Suppressor macrophage (primary cell): ENCODE measurements around the gene MAP4K2.
A peak's percentile ranks its signal among the peaks of the same experiment; 100 is the strongest.

Experiments used
- DNase-seq, 4 experiments: peaks; one replicate each; pipeline ENCODE4 v3.0.0-alpha.2; 2020 to 2022

MAP4K2 gene

DNA sequence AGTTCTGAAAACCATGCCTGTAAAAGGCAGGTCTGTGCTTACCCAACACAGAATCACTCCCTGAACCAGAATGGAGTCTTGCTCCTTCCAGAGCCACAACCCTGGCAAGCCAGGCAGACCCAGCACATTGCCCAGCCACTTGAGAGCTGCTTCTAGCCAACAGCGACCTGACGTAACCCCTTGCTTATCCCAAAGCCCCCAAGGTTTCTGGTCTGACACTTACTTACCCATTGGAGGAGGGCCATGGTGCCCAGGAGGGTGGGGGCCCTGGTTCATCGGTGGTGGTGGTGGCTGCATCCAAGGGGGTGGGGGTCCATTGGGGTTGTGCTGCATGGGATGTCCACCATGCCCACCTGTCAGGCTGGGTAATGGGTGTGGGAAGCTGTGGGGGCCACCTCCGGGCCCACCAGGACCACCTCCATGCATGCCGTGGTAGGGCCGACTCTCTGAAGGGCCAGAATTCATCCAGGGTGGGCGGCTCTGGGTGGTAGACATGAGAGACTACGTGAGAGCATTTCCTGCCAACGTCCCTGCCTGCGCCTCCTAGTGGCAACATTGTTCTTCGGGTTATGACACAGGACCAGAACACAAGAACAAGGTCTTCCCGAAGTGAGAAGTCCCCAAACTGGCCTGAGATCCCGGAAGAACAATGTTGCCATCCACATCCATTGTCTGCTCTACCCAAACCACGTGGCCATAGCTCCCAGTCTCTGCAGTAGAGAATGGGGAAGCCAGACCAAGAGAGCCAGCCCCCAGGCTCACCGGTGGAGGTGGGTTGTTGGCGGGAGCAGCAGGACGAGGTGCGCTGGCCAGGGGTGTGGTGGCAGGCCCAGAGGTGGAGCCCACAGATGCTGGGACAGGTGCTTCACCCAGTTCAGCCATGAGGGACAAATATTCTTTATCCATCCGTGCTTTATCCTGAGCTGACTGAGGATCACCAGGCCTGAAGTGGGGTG, 35.4 kb downstream of the MAP4K2 start:
- peak; percentile 79 to 91 (median 84) for DNase-seq

DNA sequence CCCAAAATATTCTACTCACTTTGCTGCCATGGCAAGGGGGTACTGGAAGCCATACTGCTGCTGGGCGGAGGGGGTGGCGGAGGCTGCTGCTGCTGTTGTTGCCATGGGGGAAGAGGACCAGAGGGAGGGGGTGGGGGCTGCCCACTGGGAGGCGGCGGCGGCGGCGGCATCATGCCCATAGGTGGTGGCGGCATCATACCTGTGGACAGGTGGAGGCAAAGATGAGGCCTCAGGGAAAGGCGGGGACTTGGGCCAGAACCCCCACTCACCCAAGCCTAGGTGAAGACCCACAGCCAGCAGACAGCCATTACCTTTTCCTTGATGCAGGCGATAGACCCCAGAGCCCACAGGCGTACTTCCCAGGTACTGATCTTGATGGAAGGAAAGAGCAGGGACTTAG, 36.1 kb downstream of the MAP4K2 start:
- DNase-seq: no peak

DNA sequence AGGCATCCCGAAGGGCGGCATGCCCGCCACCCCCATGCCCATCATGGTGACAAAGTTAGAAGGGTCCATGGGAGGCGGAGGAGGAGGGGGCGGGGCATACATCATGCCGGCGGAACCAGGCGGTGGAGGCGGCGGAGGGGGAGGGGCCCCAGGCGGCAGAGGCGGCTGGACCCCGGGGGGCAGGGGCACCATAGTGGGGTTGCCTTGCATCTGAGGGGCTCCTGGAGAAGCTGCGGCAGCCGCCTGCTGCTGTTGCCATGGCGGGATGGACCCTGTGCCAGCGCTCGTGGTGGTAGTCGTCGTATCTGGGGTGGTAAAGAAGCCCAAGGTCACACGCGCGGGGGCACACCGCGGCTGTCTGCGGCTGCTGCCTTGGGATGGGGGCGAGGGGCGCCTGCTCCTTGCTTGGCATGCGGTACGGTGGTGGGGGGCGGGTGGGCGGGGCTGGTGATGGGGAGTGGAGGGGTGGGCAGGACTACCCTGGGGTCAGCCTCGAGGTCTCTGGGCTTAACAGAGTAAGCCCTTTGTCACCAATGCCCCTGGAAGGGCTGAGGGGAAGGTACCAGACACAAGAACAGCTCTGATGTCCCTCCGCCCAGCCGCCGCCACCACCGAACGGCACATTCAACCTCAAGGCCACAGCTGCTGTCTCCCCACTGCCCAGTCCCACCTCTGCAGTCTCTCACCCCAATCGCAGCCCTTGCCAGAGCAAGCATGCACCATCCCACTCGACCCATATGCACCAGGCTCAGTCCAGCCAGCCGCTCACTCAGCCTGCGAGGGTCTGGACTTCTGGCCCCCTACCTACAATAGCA, 37.0 kb downstream of the MAP4K2 start:
- DNase-seq: no peak

DNA sequence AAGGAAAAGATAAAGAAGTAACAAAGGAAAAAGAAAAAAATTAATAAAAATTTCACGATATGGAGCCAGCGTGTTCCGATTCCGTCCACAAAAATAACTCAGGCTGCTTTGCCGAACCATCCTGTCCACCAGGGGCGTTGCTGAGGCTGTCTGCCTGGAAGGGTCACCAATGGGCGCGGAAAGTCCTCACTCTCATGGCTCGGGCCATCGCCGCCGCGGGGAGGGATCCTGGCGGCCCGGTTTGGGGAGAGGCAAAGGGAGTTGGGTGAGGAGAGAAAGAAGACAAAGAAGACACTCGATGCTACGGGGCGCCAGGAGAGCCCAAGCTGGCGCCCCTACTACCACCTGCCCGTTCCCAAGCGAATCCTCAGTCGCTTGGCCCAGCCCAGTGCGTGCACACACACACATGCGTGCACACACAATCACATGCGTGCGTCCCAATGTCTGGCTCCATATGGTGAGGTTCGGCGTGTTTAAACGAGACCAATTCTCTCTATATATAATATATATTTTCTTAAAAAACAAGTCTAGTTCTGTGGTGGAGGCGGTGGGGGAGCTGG, 37.6 kb downstream of the MAP4K2 start:
- no peak for DNase-seq

DNA sequence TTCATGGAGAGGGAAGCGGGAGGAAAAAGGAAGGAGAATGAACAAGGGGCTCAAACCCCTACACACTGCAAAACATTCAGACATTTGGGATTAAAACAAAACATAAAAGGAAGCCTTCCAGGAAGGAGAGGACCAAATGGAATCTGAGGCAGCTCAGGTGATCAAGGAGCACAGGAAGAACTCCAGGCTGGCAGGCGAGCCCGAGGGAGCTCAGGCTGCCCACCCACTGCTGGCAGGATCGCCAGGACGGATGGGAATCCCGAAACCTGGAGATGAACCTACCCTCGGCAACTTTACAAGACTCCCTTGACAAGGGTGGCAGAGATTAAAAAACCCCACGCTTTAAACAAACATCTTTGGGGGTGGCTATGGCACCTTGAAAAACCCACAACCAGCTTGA, 38.3 kb downstream of the MAP4K2 start:
- DNase-seq: no peak

DNA sequence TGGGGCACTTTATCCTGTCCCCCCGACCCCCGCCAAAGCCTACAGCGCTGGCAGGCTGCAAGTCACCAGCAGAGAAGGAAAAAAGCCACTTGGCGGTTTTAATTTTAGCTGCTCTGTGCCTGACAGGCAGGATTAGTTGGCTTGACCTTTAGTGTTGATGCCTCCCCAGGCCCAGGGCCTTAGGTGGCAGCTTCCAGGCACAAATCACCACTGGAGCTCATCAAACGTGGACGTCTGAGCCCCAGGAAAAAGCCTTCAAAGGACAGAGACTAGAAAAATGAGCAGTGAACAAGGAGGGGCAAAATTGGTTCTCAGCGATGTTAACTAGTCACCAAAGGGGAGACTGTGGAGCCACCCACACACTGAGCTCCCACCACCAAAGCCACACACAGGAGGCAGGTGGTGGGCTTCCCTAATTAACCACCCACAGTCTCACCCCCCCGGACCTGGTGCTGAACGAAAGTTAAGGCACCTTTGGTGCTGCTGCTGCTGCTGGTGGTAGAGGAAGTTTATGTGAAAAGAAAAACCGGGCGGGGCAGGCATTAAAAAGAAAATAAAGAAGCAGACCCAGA, 38.9 kb downstream of the MAP4K2 start:
- no peak for DNase-seq

DNA sequence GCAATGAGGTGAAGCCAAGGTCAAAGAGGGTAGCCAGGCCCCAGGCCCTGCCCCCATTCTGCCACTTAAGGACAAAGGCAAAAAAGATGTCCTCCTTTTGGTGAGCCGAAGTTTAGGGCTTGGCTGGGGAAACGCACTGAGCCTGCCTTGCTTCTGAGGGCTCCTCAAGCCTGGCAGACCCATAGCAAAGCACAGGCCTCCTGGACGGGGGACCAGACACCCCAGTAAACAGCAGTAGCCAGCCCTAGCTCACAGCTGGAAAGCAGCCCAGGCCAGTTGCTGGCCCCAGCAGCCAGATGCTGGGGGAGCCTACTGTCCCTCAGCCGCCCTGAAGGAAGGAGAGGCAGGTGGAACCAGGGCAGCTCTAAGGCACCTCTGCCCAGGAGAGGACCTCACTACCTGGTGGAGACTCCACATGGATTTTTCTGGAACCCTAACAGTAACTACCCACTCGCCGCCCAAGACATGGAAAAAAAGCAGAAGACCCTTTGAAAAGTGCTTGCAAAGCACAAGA, 39.4 kb downstream of the MAP4K2 start:
- no peak for DNase-seq

DNA sequence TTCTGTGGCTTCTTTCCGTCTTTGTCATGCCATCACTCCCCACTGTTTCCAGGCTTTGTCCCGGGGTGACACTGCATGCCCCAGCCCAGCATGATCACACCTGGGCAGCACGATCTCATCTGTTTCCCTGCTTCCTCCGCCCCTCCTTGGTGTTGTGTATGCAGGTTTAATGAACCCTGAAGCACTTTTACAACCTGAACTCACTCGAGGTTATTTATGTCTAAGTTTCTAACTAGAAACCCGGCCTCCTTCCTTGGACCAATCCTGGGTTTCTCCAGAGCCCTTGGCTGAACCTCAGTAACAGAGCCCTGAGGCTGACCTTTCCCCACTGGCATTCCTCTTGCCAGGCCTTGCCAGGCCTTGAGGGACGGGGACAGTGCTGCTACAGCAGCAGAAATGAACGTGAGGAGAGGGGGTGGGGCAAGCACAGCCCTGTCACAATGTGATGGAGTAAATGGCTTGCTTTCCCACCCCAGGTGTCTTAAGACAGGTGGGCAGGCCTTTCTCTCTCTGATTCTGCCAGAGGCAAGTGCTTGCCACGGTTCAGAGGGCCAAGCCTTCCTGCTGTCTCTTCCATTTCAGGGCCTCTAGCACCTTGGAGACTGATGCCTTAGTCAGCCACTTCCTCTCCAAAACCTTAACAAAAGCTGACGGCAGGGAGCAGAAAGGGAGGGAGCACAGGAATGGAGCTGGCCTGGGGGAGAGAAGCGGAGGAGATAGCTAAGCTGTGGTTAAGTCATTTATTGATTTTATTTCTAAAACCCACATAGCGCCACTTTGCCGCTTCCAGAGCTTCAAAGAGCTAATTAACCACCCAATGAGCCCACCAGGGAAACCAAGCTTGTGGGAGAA, 40.1 kb downstream of the MAP4K2 start:
- no peak for DNase-seq

DNA sequence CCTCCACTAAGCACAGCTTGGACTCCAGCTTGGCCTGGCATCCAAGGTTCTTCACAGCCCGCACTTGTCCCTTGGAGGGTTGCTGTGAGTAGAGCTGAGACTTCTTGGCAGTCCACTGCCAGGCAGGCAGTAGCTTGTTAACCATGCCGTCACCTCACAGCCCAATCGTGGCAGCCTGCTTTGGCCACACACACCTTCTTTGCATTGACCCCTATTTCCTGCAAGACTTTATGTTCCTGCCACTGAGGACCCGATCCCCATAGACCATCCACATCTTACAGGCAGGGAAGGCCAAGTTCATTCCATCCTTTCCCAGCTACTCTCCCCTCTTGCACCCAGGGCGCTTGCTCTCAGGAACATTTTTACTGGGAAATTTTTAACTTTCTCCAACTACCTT, 40.7 kb downstream of the MAP4K2 start:
- DNase-seq: no peak

DNA sequence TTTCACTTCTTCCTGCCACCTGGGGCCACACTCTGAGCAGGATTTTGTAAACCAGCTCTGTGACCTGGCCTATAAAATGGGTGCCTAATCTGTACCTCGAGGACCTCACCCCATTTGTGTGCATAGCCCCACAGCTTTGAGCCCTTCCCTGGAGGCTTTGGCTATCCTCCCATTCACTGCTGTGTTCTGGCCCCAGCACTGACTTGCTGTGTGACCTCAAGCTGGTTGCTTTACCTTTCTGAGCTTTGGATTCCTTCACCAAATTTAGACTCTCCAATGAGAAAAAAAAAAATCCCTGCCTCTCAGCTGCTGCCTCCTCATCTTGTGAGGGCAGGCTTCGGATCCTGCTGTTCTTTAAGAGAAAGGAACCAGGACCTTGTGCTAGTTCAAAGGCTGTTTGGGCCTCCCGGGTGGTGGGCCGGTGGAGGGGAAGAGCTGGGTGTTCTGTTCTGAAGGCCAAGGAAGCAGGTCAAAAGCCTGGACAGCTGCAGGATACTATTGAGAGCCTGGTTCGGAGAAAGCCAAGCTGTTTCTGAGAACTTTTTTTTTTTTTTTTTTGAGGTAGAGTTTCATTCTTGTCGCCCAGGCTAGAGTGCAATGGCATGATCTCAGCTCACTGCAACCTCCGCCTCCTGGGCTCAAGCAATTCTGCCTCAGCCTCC, 42.1 kb downstream of the MAP4K2 start:
- DNase-seq: no peak

DNA sequence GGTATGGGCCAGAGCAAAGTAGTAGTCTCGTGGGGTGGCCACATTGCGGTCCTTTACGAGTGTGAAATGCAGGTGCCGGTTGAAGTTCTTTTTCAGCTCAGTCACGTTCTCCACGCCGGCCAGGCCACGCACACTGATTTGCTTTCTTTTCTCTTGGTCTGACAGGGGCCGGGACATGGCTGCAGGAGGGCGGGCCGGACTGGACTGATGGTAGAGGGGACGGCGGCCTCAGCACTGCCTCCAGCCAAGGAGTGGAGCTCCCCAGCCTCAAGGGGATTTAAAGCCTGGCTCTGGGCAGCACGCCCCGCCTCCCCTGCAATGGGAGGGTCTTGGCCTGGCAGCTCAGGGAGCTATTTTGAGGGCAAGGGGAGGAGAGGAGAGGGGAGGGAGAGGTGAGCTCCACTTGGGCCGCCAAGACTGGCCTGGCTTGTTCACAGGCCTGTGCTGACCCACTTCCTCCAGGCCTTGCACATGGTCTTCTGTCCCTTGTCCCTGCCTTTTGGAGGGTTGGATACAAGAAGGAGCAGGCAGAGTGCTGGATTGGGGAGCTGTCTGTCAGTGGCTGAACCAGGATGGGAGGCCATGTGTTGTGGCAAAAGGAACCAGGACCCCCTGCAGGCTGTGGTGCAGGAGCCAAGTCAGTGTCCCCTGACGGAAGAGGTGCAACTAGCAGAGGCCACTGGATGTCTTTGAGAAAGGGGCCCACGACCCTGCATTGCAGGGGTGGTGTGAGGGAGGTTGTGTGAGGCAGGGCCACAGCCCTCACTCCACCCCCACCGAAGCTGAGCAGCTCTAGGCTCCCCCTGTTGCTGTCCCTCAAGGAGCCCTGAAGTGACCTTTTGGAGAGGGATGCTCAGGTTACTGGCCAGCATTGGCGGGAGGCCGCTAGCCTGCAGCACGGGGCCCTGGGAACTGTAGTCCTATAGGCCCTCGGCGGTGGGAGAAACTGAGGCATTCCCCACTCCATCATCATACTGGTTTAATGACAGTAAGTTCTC, 43.0 kb downstream of the MAP4K2 start, which contains the start of gene PYGM:
PYGM (minus strand) TSS at position 253 of the 998 bp plus-strand sequence; CDS start at position 177, 76 bp downstream.
- DNase-seq: no peak

DNA sequence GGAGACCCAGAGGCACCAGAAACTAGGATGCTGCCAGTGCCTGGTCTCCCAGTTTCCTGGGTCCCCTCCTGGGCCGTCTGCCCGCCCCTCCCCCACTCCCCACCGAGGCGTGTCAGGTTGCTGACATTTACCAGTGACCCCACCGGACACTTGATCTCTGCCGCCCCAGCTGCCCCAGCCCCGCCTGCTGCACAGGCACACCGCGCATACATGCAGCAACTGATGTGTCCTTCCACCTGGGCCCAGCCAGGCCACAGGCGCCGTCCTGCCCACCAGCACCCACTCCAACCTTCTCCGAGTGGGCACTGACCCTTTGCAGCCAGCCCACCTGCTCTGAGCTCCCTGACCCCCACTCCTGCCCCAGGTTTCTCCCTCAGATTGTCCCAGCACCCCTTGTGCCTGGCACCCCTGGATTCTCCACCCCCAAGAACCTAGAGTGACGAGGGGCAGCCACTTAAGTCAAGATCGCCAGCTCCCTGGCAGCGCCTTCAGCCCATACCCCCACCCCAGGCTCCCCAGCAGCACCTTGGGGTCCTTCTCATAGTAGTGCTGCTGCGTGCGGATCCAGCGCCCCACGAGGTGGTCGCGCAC, 43.8 kb downstream of the MAP4K2 start:
- no peak for DNase-seq

DNA sequence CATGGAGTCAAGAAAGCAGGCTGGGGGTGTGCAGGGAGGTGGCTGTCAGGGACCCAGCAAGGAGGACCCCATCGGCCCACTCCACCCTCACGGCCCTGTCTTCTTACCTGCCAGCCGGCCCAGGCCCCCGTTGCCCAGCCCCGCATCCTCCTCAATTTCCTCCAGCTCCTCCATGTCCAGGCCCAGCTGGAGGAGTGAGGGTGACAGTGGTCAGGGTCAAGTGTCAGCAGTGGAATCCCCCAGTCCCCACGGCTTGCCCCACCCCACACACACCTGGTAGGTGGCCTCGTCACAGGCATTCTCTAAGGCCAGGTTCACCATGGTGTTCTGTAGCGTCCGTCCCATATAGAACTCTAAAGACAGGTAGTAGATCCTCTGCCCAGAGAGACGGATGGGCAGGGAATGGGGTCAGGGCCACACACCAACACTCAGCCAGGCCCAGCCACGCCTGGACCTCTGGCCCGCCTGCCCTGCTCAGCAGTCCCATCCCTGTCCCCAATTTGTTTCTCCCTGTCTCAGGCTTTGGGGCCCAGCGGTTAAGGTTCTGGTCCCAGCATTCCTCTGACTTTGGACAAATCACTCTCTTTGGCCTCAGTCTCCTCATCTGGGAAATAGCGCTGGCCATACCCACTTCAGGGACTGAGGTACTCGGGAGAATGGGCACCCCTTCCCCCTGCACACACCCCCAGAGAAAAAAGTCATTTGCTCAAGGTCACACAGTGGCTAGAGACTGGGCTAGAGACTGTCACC, 44.5 kb downstream of the MAP4K2 start:
- DNase-seq: no peak

DNA sequence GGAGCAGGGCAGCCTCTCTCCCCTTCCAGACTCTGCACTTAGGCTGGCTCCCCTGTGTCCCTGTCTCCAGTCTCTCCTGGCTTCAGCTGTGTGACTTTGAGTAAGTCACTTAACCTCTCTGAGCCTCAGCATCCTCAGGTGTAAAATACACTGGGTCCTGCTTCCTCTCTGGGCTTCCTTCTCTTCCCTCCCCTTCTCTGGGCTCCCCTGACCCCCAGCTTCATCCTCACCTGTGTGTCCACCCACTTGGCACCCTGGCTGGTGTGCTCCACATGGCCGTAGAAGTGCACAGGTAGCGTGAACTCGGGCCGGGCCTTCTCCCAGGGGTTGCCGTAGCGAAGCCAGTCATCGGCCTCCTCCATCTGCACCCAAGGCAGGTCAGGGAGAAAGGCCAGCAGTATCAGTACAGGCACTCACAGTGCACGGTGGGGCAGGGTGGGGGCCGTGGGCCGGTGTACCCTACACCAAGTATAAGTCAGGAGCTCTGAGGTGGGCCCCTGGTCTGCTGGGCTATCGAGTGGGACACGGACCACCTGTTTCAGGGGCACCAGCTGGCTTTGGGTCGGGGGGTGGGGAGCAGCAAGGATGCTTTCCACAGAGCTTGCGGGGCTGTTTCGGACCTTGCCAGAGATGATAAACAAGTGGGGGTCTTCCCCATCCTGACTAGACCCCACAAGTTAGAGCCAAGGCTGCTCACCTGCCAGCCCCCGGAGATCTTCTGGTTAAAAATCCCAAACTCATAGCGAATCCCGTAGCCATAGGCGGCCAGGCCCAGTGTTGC, 45.3 kb downstream of the MAP4K2 start:
- DNase-seq: no peak

DNA sequence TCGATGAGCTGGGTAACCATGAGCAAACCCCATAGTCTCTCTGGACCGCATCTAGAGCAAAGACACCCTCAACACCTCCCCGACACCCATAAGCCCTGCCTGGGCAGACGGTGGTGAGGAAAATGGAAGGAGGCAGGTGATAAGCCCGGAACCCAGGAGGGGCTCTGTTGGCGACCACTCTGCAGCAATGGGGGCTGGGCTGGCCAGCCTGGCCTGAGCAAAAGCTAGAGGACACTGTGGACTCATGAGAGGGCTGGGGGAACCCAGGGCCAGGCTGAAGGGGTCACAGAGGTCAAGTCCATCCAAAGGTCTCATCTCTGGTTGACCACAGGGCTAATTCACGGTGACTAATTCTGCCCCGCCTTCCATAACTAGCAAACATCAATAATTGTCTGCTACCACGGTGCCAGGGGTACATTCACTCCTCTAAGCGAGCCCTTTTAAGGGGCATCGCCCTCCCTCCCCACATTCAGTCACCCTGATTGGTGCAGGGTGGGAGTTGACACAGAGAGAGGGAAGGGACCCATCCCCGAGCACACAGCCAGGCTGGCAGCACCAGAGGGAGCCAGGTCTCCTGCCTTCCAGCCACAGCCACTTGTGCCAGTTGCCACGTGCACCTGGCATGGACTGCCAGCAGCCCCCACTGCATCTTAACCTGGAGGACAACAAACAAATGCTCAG, 47.2 kb downstream of the MAP4K2 start:
- DNase-seq: no peak

DNA sequence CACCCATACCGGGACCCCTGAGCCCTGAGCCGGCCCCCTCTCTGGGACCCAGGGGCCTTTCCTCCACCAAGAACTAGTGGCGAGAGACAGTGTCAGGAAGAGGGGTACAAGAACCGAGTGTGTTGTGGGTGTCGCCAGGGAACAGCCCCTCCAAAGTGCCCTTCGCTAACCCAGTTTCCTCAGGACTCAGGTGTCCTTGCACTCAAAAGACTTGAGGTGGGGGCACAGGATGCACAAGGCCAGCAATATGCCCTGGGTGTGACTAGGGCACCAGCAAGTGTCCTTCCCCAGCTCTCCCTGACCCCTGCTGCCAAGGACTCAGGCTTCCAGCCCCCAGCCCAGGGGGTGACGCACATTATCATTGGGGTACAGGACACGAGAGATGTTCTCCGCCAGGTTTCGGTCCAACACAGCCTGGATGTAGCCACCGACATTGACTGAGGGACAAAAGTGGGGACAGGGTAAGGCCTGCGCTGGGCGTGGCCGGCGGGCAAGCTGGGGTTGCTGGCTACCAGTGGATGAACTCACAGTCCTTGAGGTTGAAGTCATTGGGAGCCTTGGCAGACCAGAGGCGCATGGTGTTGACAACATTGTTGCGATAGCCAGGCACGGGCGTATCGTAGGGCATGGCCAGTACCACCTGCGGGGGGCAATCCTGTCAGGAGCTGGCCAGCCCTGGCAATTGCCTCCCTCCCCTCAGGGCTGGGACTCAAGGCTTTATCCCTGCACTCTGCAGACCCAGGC, 47.9 kb downstream of the MAP4K2 start:
- DNase-seq: no peak
